ENCODE measurements around the gene RNF207.

The RNF207 gene

DNA sequence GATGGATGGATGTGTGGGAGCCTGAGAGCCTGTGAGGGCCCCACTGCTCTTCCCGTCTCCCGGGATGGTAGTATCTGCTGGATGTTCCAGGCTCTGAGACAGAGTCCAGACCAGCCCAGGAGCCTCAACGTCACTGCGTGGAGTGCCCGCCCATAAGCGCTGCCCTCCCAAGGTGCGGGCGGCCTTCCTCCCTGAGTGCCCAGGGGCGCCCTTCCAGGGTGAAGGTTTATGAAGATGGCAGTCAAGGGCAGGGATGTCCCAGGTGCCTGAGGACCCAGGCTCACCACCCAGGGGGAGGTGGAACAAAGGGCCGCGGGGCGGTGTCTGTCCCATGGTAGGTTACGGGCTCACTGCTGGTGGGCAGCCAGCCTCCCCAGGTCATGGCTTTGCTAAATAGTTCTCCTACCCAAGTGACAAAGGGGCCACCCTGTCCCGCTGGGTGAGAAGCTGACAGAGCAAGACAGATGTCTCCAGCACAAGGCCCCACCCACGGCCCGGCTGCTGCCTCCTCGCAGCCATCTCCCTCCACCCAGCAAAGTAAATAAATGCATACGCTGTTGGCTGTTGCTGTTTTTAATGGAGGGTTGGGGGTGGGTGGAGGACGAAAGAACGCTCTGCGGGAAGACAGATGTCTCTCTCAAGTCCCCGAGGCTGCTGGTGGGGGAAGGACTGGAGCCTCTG, 63.9 kb downstream of the RNF207 start:
- no peak for DNase-seq (ENCODE audit: low read depth in 2 of 2)

DNA sequence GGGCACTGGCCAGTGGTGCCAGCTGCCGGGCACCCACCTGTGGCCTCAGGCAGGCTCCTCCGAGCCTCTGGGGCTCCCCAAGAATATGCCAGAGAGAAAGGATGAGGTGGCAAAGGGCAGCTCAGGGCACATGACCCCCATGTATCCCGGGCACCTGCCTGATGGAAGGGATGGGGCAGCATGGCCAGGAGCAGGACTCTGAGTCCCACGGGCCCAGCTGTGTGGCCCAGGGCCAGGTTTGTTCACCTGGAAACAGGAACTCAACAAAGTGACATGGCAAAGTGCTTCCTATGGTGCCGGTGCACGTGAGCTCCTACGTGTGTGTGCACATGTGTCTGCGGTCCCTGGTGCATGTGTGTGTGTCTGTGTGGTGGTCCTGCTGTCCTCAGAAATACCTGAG, 64.5 kb downstream of the RNF207 start:
- DNase-seq (ENCODE audit: low read depth in 2 of 2): no peak

All from stimulated activated CD8-positive, alpha-beta memory T cell treated with anti-CD3 and anti-CD28 coated beads, Interleukin-7, amount 100 ng/mL, for 1 hour (primary cell).